GM21367 (cell line): ENCODE data around the gene CEP72.
"Not testable (repeated sequence)": the region's sequence is repeated elsewhere in the genome, so short reads cannot be mapped to it uniquely, and the experiment has no call there.

Experiments
- ATAC-seq: cut with Tn5 transposase; IDR thresholded peaks from one replicate; pipeline ENCODE4 v1.9.1; 2021; ENCODE audit not compliant: unreplicated experiment

The CEP72 gene

GRCh38 chr5:597871-598563 is 14.1 kb upstream of the CEP72 start:
- no peak for ATAC-seq

DNA sequence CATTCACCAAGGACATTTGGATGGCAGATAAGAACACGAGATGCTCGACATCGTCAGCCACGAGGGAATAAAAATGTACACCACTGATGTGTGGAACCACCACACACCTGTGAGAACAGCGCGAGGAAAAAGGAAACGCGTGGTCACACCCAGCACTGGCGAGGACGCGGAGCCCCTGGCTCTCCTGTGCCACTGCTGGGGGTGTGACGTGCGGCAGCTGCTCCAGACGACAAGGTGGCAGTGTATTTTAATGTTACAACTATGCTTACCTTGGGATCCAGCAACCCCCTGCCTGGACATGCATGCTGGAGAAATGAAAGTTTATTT is 13.6 kb upstream of the CEP72 start:
- ATAC-seq: no peak

- ATAC-seq: no peak
These were observed 11.1 kb upstream of the CEP72 start for GRCh38 chr5:600886-601541.

- ATAC-seq: no peak
These were observed 10.2 kb upstream of the CEP72 start for GRCh38 chr5:601771-602465.

DNA sequence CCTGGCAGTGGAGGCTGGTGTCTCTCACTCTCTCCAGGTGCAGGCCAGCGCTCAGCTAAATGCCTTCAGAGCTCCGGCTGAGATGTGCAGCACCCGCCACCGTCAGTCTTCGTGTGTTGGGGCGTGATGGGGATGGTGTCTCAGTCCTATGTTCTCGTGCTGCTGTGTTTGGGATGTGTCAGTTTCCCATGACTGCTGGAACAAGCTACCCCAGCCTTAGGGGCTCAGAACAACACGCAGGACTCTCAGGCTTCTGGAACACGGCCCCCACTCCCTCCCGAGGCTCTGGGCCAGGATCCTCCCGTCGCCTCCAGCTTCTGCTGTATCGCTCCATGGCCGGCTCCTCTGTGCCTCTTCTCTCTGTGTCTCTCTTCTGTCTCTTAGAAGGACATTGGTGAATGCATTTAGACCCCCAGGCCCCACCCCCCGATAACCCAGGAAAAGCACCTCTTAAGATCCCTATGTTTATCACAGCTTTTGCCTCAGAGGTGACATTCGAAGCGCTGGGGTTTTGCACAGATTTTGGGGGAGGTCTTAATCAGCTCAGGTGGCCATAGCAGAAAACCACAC is 9.6 kb upstream of the CEP72 start:
- ATAC-seq: no peak

GRCh38 chr5:603081-603998 is 8.8 kb upstream of the CEP72 start:
- ATAC-seq: no peak

GRCh38 chr5:604391-604831 is 7.7 kb upstream of the CEP72 start:
- ATAC-seq: no peak

DNA sequence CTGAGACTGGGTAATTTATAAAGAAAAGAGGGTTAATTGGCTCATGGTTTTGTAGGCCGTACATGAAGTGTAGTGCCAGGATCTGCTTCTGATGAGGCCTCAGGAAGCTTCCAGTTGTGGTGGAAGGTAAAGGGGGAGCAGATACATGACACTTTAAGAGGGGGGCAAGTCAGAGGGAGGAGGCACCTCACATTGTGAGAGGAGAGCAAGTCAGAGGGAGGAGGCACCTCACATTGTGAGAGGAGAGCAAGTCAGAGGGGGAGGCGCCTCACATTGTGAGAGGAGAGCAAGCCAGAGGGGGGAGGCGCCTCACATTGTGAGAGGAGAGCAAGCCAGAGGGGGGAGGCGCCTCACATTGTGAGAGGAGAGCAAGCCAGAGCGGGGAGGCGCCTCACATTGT is 7.0 kb upstream of the CEP72 start:
- ATAC-seq: not testable (repeated sequence)

GRCh38 chr5:606061-606460 is 6.1 kb upstream of the CEP72 start:
- ATAC-seq: no peak

- no peak for ATAC-seq
These were observed 5.4 kb upstream of the CEP72 start for GRCh38 chr5:606526-607399.

- ATAC-seq: no peak
These were observed 4.4 kb upstream of the CEP72 start for GRCh38 chr5:607541-608428.

DNA sequence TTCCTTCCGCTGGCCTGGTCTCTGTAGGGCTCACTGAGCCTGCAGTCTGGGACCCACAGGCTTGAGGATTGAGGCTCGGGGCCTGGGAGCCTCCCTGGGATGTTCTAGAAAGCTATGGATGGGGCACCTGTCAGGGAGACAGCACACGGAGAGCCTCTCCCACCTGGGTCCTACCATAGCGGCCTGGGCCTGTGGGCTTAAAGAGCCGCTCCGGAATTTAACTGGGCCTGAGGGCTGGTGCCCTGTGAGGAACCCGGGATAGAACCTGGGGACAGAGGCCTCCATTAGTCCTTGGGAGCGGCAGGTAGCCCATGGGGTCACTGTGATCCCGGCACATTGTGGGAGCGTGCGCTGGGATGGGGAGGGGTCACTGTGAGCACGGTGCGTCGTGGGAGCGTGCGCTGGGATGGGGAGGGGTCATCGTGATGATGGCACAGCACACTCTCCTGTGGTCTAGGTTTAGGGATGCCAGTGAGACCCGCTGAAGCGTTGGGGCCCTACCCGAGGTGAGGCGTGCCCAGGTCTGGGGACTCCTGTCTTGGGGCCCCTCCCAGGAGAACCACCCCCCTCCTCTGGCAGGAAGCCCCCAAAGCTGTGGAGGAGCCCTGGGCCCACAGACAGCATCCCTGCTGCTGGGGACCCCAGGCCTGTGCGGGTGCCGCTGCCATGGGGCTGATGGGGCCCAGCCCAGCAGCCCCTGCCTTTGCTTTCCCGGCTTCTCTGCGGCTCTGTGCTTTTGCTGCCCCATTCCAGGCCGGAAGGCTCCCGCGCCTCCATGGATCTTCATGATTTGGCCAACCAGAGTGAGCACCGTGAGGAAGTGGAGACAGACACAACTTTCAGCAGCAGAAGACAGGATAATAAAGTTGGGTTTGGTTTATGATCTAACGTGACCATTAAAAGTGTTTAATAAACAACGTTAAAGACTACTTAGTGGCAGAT is 3.4 kb upstream of the CEP72 start:
- no peak for ATAC-seq

GRCh38 chr5:609506-609905 is 2.6 kb upstream of the CEP72 start:
- ATAC-seq: no peak

DNA sequence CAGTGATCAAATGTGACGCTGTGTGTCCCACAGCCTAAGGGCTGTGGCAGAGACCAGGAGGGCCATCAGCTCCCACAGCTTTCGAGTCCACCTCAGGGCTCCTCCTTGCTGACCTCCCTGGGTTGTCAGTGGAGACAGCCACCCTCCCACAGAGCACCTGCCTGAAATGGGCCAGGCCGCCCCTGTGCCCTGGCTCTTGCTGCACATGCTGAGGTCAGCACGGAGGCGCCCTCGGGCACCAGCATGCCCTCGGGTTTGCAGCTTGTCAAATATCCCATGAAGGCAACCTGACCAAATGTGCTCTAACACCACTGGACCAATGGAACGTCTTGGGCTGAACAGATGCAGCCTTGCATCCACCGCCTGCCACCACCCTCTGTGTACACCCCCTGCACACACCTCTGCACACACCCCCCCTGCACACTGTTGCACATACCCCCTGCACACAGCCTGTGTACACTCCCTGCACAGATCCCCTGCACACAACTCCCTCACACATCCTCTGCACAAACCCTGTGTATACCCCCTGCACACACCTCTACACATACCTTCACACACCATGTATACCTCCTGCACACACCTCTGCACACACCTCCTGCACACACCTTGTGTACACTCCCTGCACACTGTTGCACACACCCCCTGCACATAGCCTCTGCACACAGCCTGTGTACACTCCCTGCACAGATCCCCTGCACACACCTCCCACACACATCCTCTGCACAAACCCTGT is 2.0 kb upstream of the CEP72 start:
- no peak for ATAC-seq

DNA sequence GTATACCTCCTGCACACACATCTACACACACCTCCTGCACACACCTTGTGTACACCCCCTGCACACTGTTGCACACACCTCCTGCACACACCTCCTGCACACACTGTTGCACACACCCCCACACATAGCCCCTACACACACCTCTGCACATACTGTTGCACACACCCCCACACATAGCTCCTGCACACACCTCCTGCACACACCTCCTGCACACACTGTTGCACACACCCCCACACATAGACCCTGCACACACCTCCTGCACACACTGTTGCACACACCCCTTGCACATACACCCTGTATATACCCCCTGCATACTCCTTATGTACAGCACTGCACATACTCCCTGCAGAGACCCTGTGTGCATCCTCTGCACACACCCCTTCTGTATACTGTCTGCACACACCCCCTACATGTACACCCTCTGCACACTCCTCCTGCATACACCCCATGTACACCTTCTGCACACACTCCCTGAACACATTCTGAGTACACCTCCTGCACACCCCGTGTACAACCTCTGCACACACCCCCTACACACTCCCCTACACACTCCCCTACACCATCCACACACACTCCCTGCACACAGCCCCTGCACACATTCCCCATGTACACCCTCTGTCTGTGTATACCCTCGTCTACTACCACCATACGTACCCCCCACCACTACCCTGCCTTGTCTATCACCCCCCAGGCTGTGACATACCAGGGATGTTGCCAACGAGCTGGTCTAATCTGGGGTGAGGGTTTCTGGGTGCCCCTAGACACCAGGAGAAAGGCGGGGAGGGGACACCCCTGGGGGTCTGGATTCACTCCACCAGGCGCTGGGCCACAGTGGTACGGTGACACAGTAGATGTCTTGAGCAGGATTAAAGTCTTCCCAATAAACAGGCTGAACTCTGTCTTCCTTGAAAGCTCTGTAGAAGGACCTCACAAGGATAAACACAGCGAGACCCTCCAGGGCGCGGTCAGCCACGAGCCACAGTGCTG is 1.1 kb upstream of the CEP72 start:
- no peak for ATAC-seq
